Neuronal stem cell (in vitro differentiated cells): ENCODE results near the gene PTPN9.

Experiments
- DNase-seq: peaks from one replicate; pipeline ENCODE4 v3.0.0-alpha.2; 2013; ENCODE audit warnings: low spot score
- H2AFZ ChIP-seq: one replicate; pipeline ENCODE4 v1.6.1; 2013; ENCODE audit warnings: mild to moderate bottlenecking, low read length, inconsistent platforms
- H2AK5ac ChIP-seq: 2 replicates; pipeline ENCODE4 v1.6.1; 2013; ENCODE audit warnings: low read depth, mild to moderate bottlenecking, inconsistent platforms, low read length, moderate library complexity, mixed read lengths
- H2BK120ac ChIP-seq: 2 replicates; pipeline ENCODE4 v1.6.1; 2013; ENCODE audit warnings: low read depth, mild to moderate bottlenecking, inconsistent platforms, low read length, moderate library complexity, mixed read lengths
- H2BK12ac ChIP-seq: one replicate; pipeline ENCODE4 v1.6.1; 2013; ENCODE audit warnings: low read length, inconsistent platforms
- H2BK15ac ChIP-seq: 2 replicates; pipeline ENCODE4 v1.6.1; 2013; ENCODE audit warnings: mild to moderate bottlenecking, low read length, inconsistent platforms, mixed read lengths
- H2BK5ac ChIP-seq: one replicate; pipeline ENCODE4 v1.6.1; 2013; ENCODE audit warnings: inconsistent platforms, mild to moderate bottlenecking, low read length, moderate library complexity
- H3K14ac ChIP-seq: one replicate; pipeline ENCODE4 v1.6.1; 2013; ENCODE audit warnings: low read length, inconsistent platforms
- H3K18ac ChIP-seq: 2 replicates; pipeline ENCODE4 v1.6.1; 2013; ENCODE audit warnings: low read length, inconsistent platforms
- H3K23ac ChIP-seq: 2 replicates; pipeline ENCODE4 v1.6.1; 2013; ENCODE audit warnings: low read depth, mild to moderate bottlenecking, mixed read lengths, low read length, inconsistent platforms; ENCODE audit not compliant: poor library complexity
- H3K27ac ChIP-seq: replicated peaks from 3 replicates; pipeline ENCODE4 v1.5.1; 2013; ENCODE audit warnings: low read length, inconsistent platforms
- H3K27me3 ChIP-seq, 3 experiments: 2 replicates each; pipeline ENCODE4 v1.6.1; 2013; ENCODE audit warnings: low read length in 3 of 3, mild to moderate bottlenecking in 2 of 3, inconsistent platforms in 1 of 3, low read depth in 1 of 3, mixed read lengths in 1 of 3, moderate library complexity in 1 of 3; ENCODE audit not compliant: control insufficient read depth in 3 of 3, insufficient read depth in 3 of 3
- H3K36me3 ChIP-seq, 2 donors: replicated peaks in 1 of 2; 2 replicates each; pipeline ENCODE4 v1.6.1; 2013; ENCODE audit warnings: low read length in 2 of 2; ENCODE audit not compliant: control insufficient read depth in 2 of 2, insufficient read depth in 2 of 2
- H3K4ac ChIP-seq: 2 replicates; pipeline ENCODE4 v1.6.1; 2013; ENCODE audit warnings: inconsistent platforms, mild to moderate bottlenecking, low read length, moderate library complexity
- H3K4me1 ChIP-seq, 2 donors: 1 replicate in 1 of 2; 2 replicates in 1 of 2; pipeline ENCODE4 v1.6.1; 2013; ENCODE audit warnings: low read length in 2 of 2, low read depth in 1 of 2; ENCODE audit not compliant: control insufficient read depth in 2 of 2, insufficient read depth in 1 of 2
- H3K4me2 ChIP-seq: one replicate; pipeline ENCODE4 v1.6.1; 2013; ENCODE audit warnings: mild to moderate bottlenecking, low read length, inconsistent platforms; ENCODE audit not compliant: insufficient read depth, poor library complexity, severe bottlenecking
- H3K4me3 ChIP-seq, 2 donors: 2 replicates each; pipeline ENCODE4 v1.5.1; 2013; ENCODE audit warnings: low read length in 2 of 2, mild to moderate bottlenecking in 2 of 2, inconsistent platforms in 1 of 2, moderate library complexity in 1 of 2
- H3K79me1 ChIP-seq: one replicate; pipeline ENCODE4 v1.6.1; 2013; ENCODE audit warnings: low read depth, mild to moderate bottlenecking, inconsistent platforms, low read length, moderate library complexity
- H3K9ac ChIP-seq: one replicate; pipeline ENCODE4 v1.6.1; 2013; ENCODE audit warnings: mild to moderate bottlenecking, low read depth, low read length, inconsistent platforms; ENCODE audit not compliant: poor library complexity
- H3K9me3 ChIP-seq, 2 donors: replicated peaks in 1 of 2; 2 replicates each; pipeline versions ENCODE3 to v1.6.1; 2013; ENCODE audit warnings: low read length in 2 of 2, mild to moderate bottlenecking in 2 of 2, inconsistent platforms in 1 of 2, low read depth in 1 of 2, mixed read lengths in 1 of 2, moderate library complexity in 1 of 2; ENCODE audit not compliant: control insufficient read depth in 2 of 2, insufficient read depth in 1 of 2
- H4K8ac ChIP-seq: one replicate; pipeline ENCODE4 v1.6.1; 2013; ENCODE audit warnings: low read depth, mild to moderate bottlenecking, inconsistent platforms, low read length, moderate library complexity
- H4K91ac ChIP-seq: one replicate; pipeline ENCODE4 v1.6.1; 2013; ENCODE audit warnings: low read length, low read depth, mild to moderate bottlenecking, inconsistent platforms; ENCODE audit not compliant: poor library complexity
- WGBS, 2 donors: extraction: QIAGEN DNeasy Blood & Tissue Kit; methylation state at CpG; one replicate each; pipeline ENCODE4 v1.1.7; 2013; ENCODE audit warnings: missing lambda C conversion rate in 2 of 2, mixed read lengths in 1 of 2; ENCODE audit not compliant: insufficient read length in 2 of 2, insufficient replicate concordance in 1 of 2; ENCODE audit errors: extremely low coverage in 2 of 2; 5-methylcytosine and 5-hydroxymethylcytosine counted together

Gene PTPN9

GRCh38 chr15:75573648-75574384 lies 5.3 kb downstream of the PTPN9 start:
- H2AFZ ChIP-seq: no peak overlapping the region
- peaks cover 0 to 45% of the 10 kb centered on the region in 2 donors for H3K36me3 ChIP-seq
- no peak overlapping the region for H3K14ac ChIP-seq
- no peaks in the 10 kb centered on the region for H3K79me1 ChIP-seq
- no peak overlapping the region for H2BK120ac ChIP-seq
- no peak overlapping the region for H4K91ac ChIP-seq
- no CpG with 5 or more reads among the region's 5 CpGs for WGBS, 2 donors
- peak; percentile 9 for DNase-seq
- H3K4me2 ChIP-seq: no peak overlapping the region
- no peak overlapping the region for H3K4me3 ChIP-seq
- H2BK5ac ChIP-seq: no peak overlapping the region
- H2BK15ac ChIP-seq: no peak overlapping the region
- H4K8ac ChIP-seq: no peak overlapping the region
- H3K27me3 ChIP-seq: no peaks in the 10 kb centered on the region
- no peak overlapping the region for H3K4ac ChIP-seq
- no peak overlapping the region for H3K18ac ChIP-seq
- no peak overlapping the region for H2AK5ac ChIP-seq
- no peak overlapping the region for H3K27ac ChIP-seq
- H3K9me3 ChIP-seq: peaks cover 0 to 5% of the 10 kb centered on the region in 2 donors
- peaks cover 4% of the 10 kb centered on the region in 2 donors for H3K4me1 ChIP-seq
- no peak overlapping the region for H3K23ac ChIP-seq
- H2BK12ac ChIP-seq: no peak overlapping the region
- no peak overlapping the region for H3K9ac ChIP-seq

GRCh38 chr15:75570126-75570845 lies 8.8 kb downstream of the PTPN9 start:
- no peak overlapping the region for H3K9ac ChIP-seq
- H2AFZ ChIP-seq: no peak overlapping the region
- peaks cover 0 to 5% of the 10 kb centered on the region in 2 donors for H3K9me3 ChIP-seq
- WGBS, 2 donors: no CpG with 5 or more reads among the region's 8 CpGs
- H2AK5ac ChIP-seq: no peak overlapping the region
- peaks cover 0 to 54% of the 10 kb centered on the region in 2 donors for H3K36me3 ChIP-seq
- no peak overlapping the region for H3K18ac ChIP-seq
- DNase-seq: no peak
- H2BK120ac ChIP-seq: no peak overlapping the region
- no peak overlapping the region for H4K91ac ChIP-seq
- H2BK5ac ChIP-seq: no peak overlapping the region
- no peak overlapping the region for H3K14ac ChIP-seq
- no peaks in the 10 kb centered on the region for H3K27me3 ChIP-seq
- no peak overlapping the region for H3K23ac ChIP-seq
- no peak overlapping the region for H4K8ac ChIP-seq
- H3K4me3 ChIP-seq: no peak overlapping the region
- H3K27ac ChIP-seq: no peak overlapping the region
- H3K4ac ChIP-seq: no peak overlapping the region
- H2BK12ac ChIP-seq: no peak overlapping the region
- H3K4me2 ChIP-seq: no peak overlapping the region
- H2BK15ac ChIP-seq: no peak overlapping the region
- H3K79me1 ChIP-seq: no peaks in the 10 kb centered on the region
- H3K4me1 ChIP-seq: peaks cover 0 to 4% of the 10 kb centered on the region in 2 donors

DNA sequence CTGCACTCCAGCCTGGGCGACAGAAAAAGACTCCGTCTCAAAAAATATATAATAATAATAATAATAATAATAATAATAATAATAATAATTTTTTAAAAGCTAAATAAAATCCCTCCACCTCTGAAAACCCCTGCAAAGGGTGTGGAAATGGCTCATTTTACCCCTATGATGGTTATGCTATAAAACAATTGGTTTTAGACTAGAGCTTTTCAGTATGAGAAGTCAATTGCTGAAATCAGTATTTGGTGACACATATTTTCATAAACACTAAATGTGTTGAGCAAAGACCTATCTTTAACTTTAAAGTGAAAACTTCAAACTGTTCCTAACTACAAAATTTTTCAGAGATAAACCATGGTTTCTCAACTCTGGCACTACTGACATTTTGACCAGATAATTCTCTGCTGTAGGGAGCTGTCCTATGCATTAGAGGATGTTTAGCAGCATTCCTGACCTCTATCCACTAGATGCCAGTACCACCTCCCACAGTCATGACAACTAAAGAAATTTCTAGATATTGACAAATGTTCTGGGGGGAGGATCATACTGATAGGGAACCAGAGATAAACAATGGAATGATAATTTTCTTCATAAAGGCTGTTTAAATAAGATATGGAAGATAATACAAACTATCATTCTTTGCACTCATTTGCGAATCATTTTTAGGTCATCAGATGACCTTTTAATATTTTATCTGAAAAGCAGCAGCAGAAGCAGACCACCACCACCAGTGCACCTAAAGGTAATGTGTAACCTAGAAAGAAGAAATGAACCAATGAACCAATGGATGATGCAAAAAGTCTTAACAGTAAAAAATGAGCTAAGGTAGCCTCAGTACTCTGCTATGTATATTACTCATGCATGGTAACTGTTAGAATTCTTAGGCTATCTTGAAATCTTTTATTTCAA lies 13.8 kb downstream of the PTPN9 start:
- H3K14ac ChIP-seq: no peak overlapping the region
- H3K79me1 ChIP-seq: no peaks in the 10 kb centered on the region
- H3K4me1 ChIP-seq: no peaks in the 10 kb centered on the region
- no peak overlapping the region for H3K27ac ChIP-seq
- H2BK120ac ChIP-seq: no peak overlapping the region
- no peak overlapping the region for H2AK5ac ChIP-seq
- no peak overlapping the region for H3K4me2 ChIP-seq
- H2BK15ac ChIP-seq: no peak overlapping the region
- H4K91ac ChIP-seq: no peak overlapping the region
- DNase-seq: no peak
- no peak overlapping the region for H3K23ac ChIP-seq
- peaks cover 0 to 2% of the 10 kb centered on the region in 2 donors for H3K9me3 ChIP-seq
- no peak overlapping the region for H3K4ac ChIP-seq
- no peak overlapping the region for H3K9ac ChIP-seq
- H2AFZ ChIP-seq: no peak overlapping the region
- no peaks in the 10 kb centered on the region for H3K27me3 ChIP-seq
- H2BK5ac ChIP-seq: no peak overlapping the region
- peaks cover 0 to 44% of the 10 kb centered on the region in 2 donors for H3K36me3 ChIP-seq
- H3K18ac ChIP-seq: no peak overlapping the region
- WGBS, 2 donors: no CpG with 5 or more reads among the region's 3 CpGs
- no peak overlapping the region for H4K8ac ChIP-seq
- no peak overlapping the region for H3K4me3 ChIP-seq
- H2BK12ac ChIP-seq: no peak overlapping the region
